Skeletal muscle tissue (tissue), 4 donors: ENCODE results near the gene QRICH1. TPM values are rescaled to one million over a fixed set of nuclear protein-coding genes. Genes with fewer than 3 reads are reported as not detected.
A peak's percentile ranks its signal among the peaks of the same experiment; 100 is the strongest.

ENCODE experiments used
- H3K27ac ChIP-seq: one replicate; pipeline ENCODE4 v1.7.0; 2013; ENCODE audit warnings: mild to moderate bottlenecking, low read depth, low read length, inconsistent platforms
- H3K27me3 ChIP-seq, 3 donors: one replicate each; pipeline ENCODE4 v1.7.0; 2013; ENCODE audit warnings: low read length in 3 of 3; ENCODE audit not compliant: control insufficient read depth in 3 of 3, insufficient read depth in 3 of 3
- H3K36me3 ChIP-seq, 3 donors: one replicate each; pipeline ENCODE4 v1.7.0; 2013; ENCODE audit warnings: low read length in 3 of 3; ENCODE audit not compliant: control insufficient read depth in 3 of 3, insufficient read depth in 3 of 3
- H3K4me1 ChIP-seq, 3 donors: one replicate each; pipeline ENCODE4 v1.7.0; 2013; ENCODE audit warnings: low read length in 3 of 3, mild to moderate bottlenecking in 3 of 3; ENCODE audit not compliant: control insufficient read depth in 3 of 3, insufficient read depth in 3 of 3
- H3K4me3 ChIP-seq, 3 donors: one replicate each; pipeline ENCODE4 v1.7.0; 2013; ENCODE audit warnings: low read length in 3 of 3
- H3K9ac ChIP-seq, 3 donors: one replicate each; pipeline ENCODE4 v1.7.0; 2013; ENCODE audit warnings: low read length in 3 of 3, mild to moderate bottlenecking in 3 of 3, moderate library complexity in 2 of 3, low read depth in 1 of 3
- H3K9me3 ChIP-seq, 3 donors: one replicate each; pipeline ENCODE4 v1.7.0; 2013; ENCODE audit warnings: low read length in 3 of 3; ENCODE audit not compliant: control insufficient read depth in 3 of 3
- total RNA-seq: library from RNA; depleted of rRNA; stranded (reverse); fragments of >200 nt; gene quantifications from one replicate; pipeline ENCODE4 v1.2.3, GENCODE V29; 2014
- donor health status: Osteomylitis.

Gene QRICH1
- total RNA-seq, 1 donor from 2014 or later = 92.9 TPM

DNA sequence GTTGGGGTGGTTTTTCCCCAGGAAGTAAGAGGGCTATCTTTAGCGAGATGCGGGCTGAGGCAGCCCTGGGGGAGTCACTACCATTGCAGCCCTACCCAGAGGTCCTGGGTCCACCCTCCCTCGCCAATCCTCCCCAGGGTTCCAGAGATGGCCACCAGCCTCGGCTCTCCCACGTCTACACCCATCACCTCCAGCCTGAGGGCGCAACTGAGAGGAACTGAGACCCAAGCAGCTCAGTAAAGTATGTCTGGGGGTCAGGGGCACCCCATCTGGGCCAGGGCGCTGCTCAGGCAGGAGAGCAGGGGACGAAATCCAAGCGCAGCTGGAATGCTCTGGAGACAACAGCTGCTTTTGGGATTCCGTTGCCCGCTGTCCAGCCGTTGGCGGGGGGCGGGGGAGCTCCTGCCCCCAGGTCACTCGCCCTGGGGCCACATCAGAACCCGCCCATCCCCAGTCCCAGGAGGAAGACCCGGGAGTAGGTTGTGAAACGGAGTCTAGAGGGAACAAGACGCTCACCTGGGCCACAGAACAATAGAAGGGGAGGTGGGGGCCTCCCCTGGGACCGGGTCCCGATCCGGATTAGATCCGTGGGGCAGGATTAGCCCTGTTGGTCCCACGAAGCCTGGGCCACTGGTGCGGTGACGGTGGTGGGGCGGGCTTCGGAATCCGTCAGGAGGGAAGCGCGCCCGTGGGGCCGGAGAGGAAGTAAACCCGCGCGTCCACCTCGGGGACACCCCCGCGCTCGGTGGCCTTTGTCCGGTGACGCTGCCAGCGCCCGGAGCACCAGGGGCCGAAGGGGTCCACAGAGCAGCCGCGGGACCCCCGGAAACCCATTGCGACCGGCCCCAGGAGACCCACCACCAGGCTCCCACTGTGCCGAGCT is 73.3 kb downstream of the QRICH1 start:
- peaks cover 38 to 45% (median 38%) of the 10 kb centered on the region in 3 donors for H3K36me3 ChIP-seq
- peak overlapping the region; percentile 99 for H3K27ac ChIP-seq
- peak overlapping the region; percentile 81 to 99 (median 98) for H3K4me3 ChIP-seq
- H3K27me3 ChIP-seq = no peaks in the 10 kb centered on the region
- H3K9me3 ChIP-seq = no peaks in the 10 kb centered on the region
- peaks cover 45 to 63% (median 54%) of the 10 kb centered on the region in 3 donors for H3K4me1 ChIP-seq
- peak overlapping the region; percentile 86 to 99 (median 99) for H3K9ac ChIP-seq

DNA sequence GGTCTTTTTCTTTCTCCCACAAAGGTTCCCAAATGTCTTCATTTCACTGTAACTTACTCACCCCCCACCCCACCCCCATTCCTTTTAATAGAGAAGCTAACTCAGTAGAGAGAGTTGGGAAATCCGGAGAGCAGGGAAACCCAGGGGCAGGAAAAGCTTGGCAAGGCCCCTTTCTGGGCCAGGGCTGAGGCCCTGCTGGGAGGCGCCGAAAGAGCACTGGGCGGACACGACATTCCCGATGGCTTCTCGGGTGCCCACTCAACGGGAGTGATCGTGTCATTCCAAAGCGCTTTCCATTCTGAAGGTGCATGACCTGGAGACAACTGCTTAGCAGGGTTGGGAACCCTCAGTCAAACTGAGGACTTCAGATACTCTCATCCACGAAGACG is 73.9 kb downstream of the QRICH1 start:
- H3K27me3 ChIP-seq = no peaks in the 10 kb centered on the region

DNA sequence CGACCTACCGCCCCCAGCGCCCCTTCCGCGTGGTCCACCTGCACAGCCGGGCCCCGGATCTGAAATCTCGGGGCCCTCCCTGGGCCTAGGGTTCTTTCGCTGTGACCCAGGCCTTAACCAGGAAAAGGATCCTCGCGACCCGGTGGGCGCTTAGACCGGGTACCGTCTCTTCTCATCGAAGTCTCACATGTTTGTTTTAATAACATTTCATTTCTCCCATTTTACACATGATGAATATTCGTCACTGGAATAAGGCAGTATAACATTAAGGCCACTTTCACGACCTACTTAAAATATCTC is 75.2 kb downstream of the QRICH1 start:
- H3K27ac ChIP-seq = peak overlapping the region; percentile 65
- H3K9me3 ChIP-seq = no peaks in the 10 kb centered on the region
- peak overlapping the region; percentile 81 to 89 (median 87) for H3K4me3 ChIP-seq
- peaks cover 35 to 42% (median 36%) of the 10 kb centered on the region in 3 donors for H3K36me3 ChIP-seq
- peaks cover 42 to 58% (median 53%) of the 10 kb centered on the region in 3 donors for H3K4me1 ChIP-seq
- no peaks in the 10 kb centered on the region for H3K27me3 ChIP-seq
- peak overlapping the region; percentile 68 to 86 (median 81) for H3K9ac ChIP-seq

More for the DNA sequence above, 73.9 kb downstream of the QRICH1 start:
- Histone ChIP-seq H3K27ac (peak overlapping the region; percentile 99), H3K4me1 (peaks cover 40 to 57% (median 49%) of the 10 kb centered on the region in 3 donors), H3K9me3 (no peaks in the 10 kb centered on the region), H3K4me3 (peak overlapping the region; percentile 81 to 99 (median 98)), H3K9ac (peak overlapping the region; percentile 86 to 99 (median 99)), H3K36me3 (peaks cover 38 to 45% (median 38%) of the 10 kb centered on the region in 3 donors)

DNA sequence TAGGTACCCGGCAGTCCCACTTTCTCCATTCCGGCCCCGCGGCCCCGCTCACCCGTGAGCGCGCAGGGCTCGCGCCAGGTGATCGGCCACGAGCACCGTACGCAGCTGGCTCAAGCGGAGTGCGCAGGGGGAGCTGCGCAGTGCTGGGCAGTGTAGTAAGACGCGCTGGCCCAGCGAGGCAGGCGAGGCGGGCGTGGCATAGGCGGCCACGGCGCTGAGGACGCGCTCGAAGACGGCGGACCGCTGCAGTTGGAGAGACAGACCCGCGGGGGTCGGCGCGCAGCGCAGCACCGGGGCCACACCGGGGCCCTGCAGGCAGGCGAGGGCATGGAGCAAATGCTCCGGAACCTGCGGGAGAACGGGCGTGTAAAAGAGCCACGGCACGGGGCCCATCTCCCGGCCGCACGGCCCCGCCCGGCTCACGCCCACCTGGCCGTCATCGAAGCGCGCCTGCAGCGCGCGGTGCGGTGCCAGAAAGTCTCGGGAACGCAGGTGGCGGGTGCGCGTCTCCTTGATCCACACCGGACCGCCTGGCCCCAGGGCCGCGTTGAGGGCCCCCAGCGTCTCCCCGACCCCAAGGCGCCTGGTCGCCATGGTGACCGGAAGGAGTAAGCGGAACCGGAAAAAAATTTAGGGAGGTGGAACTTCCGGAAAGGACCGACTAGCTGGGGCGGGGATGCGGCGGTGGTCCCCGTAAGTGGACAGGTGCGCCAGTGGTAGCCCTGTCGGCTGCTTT is 75.7 kb downstream of the QRICH1 start, which contains the start of gene DALRD3:
TSS of gene DALRD3 (minus strand) at position 610 of the 736 bp plus-strand sequence. CDS start at position 594, 16 bp downstream.
- Histone ChIP-seq H3K36me3 (peaks cover 34 to 40% (median 35%) of the 10 kb centered on the region in 3 donors), H3K4me3 (peak within 1 kb of the TSS; percentile 81 to 89 (median 87)), H3K9ac (peak within 1 kb of the TSS; percentile 68 to 86 (median 81)), H3K9me3 (no peaks in the 10 kb centered on the region), H3K4me1 (peaks cover 44 to 59% (median 53%) of the 10 kb centered on the region in 3 donors), H3K27me3 (no peaks in the 10 kb centered on the region), H3K27ac (peak within 1 kb of the TSS; percentile 65)

DNA sequence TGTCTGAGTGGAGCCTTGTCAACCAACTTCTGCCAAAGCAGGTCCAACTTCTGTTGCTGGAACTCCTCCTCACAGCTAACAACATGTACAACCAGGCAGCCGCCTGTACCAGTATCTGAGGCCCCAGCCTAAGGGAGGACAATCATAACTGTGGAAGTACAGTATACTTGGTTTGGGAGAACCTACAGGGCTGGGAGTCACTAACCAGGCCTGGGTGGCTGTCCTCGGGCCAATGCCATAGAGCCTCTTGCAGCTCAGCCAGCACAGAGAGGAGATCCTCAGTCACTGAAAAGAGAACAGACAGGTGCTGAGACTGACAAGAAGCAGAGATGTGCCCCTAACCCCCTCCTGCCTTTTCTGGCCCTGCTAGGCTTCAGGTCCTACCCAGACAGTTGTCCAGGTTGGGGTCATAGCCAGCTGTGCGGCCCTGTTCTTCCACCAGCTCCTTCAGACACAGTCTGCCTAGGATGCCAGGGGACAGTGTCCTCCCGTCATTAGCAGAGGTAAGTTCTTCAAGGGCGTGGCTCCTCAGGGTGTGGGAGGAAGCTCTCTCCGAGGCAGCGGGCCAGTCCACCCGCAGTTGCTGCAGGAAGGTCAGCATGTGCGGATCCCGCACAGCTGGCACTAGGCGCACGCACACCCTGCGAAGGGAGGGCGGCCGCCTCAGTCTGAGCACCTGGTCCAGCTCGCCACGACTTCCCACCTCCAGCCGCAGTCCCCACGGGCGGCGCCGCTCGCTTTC is 76.5 kb downstream of the QRICH1 start:
- H3K27ac ChIP-seq = peak overlapping the region; percentile 65

DNA sequence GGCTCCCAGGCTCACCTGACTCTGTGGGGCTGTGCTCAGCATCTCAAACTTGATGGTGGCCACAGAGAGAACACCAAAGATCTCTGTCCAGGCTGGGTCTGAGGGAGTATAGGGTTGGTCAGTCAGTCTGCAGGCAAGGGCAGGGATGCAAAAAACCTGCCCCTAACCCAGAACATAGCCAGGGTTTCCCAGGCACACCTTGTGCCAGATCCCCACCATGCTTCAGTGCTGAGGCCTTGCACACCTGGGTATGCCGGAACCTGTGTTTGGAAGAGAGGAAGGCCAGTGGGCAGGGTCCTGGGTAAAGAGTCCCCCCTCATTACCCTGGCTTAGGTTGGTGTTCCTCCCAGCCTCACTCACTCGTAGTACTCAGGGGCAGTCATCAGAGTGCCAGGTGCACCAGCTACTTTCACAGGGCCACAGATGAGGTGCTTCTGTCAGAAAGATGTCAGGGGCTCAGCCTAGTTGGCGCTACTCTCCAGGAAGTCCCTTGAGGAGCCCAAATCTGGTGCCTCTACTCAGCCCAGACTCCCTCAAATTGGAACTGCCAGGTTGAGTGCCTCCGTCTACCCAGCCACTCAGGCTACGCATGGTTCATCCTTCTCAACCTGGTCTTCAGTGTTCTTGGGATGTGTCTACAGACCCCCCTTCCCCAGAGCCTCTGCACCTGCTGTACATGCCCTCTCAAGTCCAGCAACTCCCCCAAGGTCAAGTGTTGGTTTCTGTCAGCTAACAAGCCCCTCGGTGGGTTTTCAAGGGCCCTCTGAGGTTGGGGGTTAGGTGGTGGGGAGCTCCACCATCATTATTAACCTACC is 77.2 kb downstream of the QRICH1 start:
- Histone ChIP-seq H3K27ac (no peak overlapping the region), H3K27me3 (no peaks in the 10 kb centered on the region), H3K9me3 (no peaks in the 10 kb centered on the region), H3K9ac (peak overlapping the region in 1 of 3 donors; percentile 25), H3K4me1 (peaks cover 48 to 60% (median 59%) of the 10 kb centered on the region in 3 donors), H3K36me3 (peaks cover 36 to 42% (median 39%) of the 10 kb centered on the region in 3 donors), H3K4me3 (no peak overlapping the region)

More for the DNA sequence above, 76.5 kb downstream of the QRICH1 start:
- H3K9me3 ChIP-seq = no peaks in the 10 kb centered on the region
- H3K27me3 ChIP-seq = no peaks in the 10 kb centered on the region
- peak overlapping the region; percentile 81 to 89 (median 87) for H3K4me3 ChIP-seq
- H3K9ac ChIP-seq = peak overlapping the region; percentile 68 to 86 (median 81)
- peaks cover 32 to 38% (median 36%) of the 10 kb centered on the region in 3 donors for H3K36me3 ChIP-seq
- H3K4me1 ChIP-seq = peaks cover 44 to 59% (median 53%) of the 10 kb centered on the region in 3 donors

DNA sequence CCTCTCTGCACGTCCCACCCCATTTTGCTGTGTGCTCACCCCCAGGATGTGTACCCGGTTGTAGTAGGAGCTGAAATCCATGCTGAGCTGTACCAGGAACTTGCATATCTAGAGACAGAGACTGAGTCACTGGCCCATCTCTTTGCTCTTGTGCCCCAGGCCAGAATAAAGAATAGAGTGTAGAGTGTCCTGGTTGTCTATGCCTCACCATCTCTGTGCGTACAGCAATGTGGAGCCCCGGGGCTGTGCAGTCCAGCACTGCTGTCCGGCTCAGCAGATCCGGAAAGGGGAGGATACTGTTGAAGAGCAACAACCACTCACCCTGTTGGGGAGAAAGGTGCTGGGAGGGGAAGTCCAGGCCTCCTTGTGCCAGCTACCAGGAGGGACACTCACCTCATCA is 78.1 kb downstream of the QRICH1 start:
- Histone ChIP-seq H3K9me3 (no peaks in the 10 kb centered on the region), H3K9ac (no peak overlapping the region), H3K27ac (no peak overlapping the region), H3K36me3 (peaks cover 36 to 42% (median 39%) of the 10 kb centered on the region in 3 donors), H3K4me3 (no peak overlapping the region), H3K4me1 (peaks cover 48 to 61% (median 61%) of the 10 kb centered on the region in 3 donors), H3K27me3 (no peaks in the 10 kb centered on the region)

DNA sequence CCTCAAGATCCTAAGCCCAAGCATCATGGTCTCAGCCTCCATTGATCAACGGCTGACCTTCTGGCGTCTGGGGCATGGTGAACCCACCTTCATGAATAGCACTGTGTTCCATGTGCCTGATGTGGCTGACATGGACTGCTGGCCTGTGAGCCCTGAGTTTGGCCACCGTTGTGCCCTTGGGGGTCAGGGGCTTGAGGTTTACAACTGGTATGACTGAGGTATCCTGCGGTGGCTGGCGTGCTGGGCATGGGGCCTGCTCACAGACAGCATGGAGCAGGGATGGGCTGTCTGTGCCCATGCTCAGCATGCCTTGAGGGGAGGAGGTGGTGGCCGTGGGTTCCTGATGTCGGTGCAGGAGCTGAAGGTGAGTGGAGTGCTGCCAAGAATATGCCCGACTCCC is 78.8 kb downstream of the QRICH1 start:
- H3K27ac ChIP-seq = no peak overlapping the region
- H3K27me3 ChIP-seq = no peaks in the 10 kb centered on the region
- H3K9ac ChIP-seq = no peak overlapping the region
- peaks cover 36 to 42% (median 39%) of the 10 kb centered on the region in 3 donors for H3K36me3 ChIP-seq
- H3K4me1 ChIP-seq = peaks cover 41 to 54% (median 54%) of the 10 kb centered on the region in 3 donors
- H3K4me3 ChIP-seq = no peak overlapping the region
- no peaks in the 10 kb centered on the region for H3K9me3 ChIP-seq
